ENCODE results near the gene UBA5.

DNA sequence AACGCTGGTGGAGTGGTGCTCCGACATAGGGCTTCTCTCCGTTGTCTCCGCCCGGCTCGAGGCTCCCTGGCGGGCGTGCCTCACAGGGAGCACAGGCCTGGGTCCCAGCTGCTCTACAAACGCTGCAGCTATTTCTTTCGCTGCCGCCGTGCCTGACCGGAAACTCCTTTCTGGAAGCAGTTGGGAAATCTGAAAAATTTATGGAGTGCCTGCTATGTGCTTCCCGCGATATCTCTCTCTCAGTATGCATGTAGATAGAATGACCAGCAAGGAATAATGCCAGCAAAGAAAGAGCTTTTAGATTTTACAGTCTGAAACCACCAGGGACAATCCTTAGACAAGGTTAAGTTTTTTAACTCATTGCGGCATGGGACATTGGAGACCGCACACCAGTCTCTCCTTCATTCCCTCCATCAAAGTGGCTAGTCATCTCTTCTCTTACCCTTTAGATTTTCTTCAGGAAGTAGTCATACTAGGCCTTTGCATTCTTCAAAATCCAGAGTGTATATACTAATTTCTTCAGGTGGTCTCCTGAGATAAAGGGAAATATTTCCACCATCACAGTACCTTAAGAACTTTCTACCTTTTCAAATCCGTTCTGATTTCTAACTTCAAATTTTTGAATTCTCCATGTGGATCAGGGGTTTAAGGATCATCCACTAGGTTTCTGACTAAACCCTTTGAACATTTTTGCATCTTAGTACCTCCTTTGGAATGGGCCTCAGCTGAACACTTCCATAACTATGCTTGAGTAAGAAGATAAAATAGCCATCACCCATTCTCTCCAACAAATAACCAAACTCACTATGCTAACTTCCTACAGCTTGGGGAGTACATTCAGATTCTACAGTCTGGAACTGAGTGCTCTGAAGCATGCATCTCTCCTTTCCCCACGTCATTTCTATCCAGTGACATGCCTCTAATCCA lies 63.2 kb downstream of the UBA5 start:
- TF ChIP-seq SIN3A (IDR thresholded peaks at IDR 0.05; ENCODE audit: borderline replicate concordance, low read depth, low read length) (no peak; the same call in 1 of the 2 replicates), ZNF781 (CRISPR knock-in tag; IDR thresholded peaks at IDR 0.05; ENCODE audit: borderline replicate concordance, not compliant biosample characterization) (no peak)
- TF ChIP-seq, protein P1, sequence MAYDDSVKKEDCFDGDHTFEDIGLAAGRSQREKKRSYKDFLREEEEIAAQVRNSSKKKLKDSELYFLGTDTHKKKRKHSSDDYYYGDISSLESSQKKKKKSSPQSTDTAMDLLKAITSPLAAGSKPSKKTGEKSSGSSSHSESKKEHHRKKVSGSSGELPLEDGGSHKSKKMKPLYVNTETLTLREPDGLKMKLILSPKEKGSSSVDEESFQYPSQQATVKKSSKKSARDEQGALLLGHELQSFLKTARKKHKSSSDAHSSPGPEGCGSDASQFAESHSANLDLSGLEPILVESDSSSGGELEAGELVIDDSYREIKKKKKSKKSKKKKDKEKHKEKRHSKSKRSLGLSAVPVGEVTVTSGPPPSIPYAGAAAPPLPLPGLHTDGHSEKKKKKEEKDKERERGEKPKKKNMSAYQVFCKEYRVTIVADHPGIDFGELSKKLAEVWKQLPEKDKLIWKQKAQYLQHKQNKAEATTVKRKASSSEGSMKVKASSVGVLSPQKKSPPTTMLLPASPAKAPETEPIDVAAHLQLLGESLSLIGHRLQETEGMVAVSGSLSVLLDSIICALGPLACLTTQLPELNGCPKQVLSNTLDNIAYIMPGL (CRISPR knock-in tag; IDR thresholded peaks at IDR 0.05; ENCODE audit: borderline replicate concordance in 1 of 2, low read depth in 1 of 2), result no peak
- TF ChIP-seq, protein P2, sequence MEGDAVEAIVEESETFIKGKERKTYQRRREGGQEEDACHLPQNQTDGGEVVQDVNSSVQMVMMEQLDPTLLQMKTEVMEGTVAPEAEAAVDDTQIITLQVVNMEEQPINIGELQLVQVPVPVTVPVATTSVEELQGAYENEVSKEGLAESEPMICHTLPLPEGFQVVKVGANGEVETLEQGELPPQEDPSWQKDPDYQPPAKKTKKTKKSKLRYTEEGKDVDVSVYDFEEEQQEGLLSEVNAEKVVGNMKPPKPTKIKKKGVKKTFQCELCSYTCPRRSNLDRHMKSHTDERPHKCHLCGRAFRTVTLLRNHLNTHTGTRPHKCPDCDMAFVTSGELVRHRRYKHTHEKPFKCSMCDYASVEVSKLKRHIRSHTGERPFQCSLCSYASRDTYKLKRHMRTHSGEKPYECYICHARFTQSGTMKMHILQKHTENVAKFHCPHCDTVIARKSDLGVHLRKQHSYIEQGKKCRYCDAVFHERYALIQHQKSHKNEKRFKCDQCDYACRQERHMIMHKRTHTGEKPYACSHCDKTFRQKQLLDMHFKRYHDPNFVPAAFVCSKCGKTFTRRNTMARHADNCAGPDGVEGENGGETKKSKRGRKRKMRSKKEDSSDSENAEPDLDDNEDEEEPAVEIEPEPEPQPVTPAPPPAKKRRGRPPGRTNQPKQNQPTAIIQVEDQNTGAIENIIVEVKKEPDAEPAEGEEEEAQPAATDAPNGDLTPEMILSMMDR (CRISPR knock-in tag; IDR thresholded peaks at IDR 0.05), result no peak
- TF ChIP-seq, protein P3, sequence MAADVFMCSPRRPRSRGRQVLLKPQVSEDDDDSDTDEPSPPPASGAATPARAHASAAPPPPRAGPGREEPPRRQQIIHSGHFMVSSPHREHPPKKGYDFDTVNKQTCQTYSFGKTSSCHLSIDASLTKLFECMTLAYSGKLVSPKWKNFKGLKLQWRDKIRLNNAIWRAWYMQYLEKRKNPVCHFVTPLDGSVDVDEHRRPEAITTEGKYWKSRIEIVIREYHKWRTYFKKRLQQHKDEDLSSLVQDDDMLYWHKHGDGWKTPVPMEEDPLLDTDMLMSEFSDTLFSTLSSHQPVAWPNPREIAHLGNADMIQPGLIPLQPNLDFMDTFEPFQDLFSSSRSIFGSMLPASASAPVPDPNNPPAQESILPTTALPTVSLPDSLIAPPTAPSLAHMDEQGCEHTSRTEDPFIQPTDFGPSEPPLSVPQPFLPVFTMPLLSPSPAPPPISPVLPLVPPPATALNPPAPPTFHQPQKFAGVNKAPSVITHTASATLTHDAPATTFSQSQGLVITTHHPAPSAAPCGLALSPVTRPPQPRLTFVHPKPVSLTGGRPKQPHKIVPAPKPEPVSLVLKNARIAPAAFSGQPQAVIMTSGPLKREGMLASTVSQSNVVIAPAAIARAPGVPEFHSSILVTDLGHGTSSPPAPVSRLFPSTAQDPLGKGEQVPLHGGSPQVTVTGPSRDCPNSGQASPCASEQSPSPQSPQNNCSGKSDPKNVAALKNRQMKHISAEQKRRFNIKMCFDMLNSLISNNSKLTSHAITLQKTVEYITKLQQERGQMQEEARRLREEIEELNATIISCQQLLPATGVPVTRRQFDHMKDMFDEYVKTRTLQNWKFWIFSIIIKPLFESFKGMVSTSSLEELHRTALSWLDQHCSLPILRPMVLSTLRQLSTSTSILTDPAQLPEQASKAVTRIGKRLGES (CRISPR knock-in tag; IDR thresholded peaks at IDR 0.05; ENCODE audit: borderline replicate concordance), result no peak

All from HepG2 (cell line).